GM08714 (cell line): ENCODE results near the gene RAD21L1.
"Not testable (repeated sequence)": the region's sequence is repeated elsewhere in the genome, so short reads cannot be mapped to it uniquely, and the experiment has no call there.

Source experiments
- H3K4me3 ChIP-seq: fragments of 200-500 bp; sonication (Bioruptor generic); 2 replicates; pipeline ENCODE4 v1.5.1; 2014; ENCODE audit warnings: mild to moderate bottlenecking, low read length, inconsistent platforms
- ZNF274 ChIP-seq: IDR thresholded peaks from 2 replicates; pipeline ENCODE4 v1.6.1; 2012; ENCODE audit warnings: mild to moderate bottlenecking, low read depth, low read length

Gene RAD21L1

GRCh38 chr20:1232286-1233111, 6.7 kb downstream of the RAD21L1 start:
- no peak for TF ChIP-seq ZNF274
- H3K4me3 ChIP-seq, result no peak overlapping the region

- H3K4me3 ChIP-seq, result no peak overlapping the region
- no peak for TF ChIP-seq ZNF274
Observed at GRCh38 chr20:1240549-1240948, 14.7 kb downstream of the RAD21L1 start.

- TF ChIP-seq ZNF274, result no peak
- no peak overlapping the region for H3K4me3 ChIP-seq
Observed at GRCh38 chr20:1241456-1241855, 15.6 kb downstream of the RAD21L1 start.

GRCh38 chr20:1242099-1242498, 16.3 kb downstream of the RAD21L1 start:
- no peak overlapping the region for H3K4me3 ChIP-seq
- TF ChIP-seq ZNF274, result no peak

- no peak overlapping the region for H3K4me3 ChIP-seq
- TF ChIP-seq ZNF274, result no peak
Observed at GRCh38 chr20:1242530-1242929, 16.7 kb downstream of the RAD21L1 start.

- no peak overlapping the region for H3K4me3 ChIP-seq
- no peak for TF ChIP-seq ZNF274
Observed at GRCh38 chr20:1245578-1245977, 19.7 kb downstream of the RAD21L1 start.

- H3K4me3 ChIP-seq, result no peak overlapping the region
- no peak for TF ChIP-seq ZNF274
Observed at GRCh38 chr20:1247689-1248088, 21.8 kb downstream of the RAD21L1 start.

GRCh38 chr20:1250282-1250681, 24.4 kb downstream of the RAD21L1 start:
- H3K4me3 ChIP-seq, result not testable (repeated sequence)

- no peak overlapping the region for H3K4me3 ChIP-seq
- no peak for TF ChIP-seq ZNF274
Observed at GRCh38 chr20:1252416-1252815, 26.6 kb downstream of the RAD21L1 start.

- no peak for TF ChIP-seq ZNF274
- H3K4me3 ChIP-seq, result no peak overlapping the region
Observed at GRCh38 chr20:1254254-1254653, 28.4 kb downstream of the RAD21L1 start.

GRCh38 chr20:1255675-1256074, 29.8 kb downstream of the RAD21L1 start:
- H3K4me3 ChIP-seq, result no peak overlapping the region
- no peak for TF ChIP-seq ZNF274

GRCh38 chr20:1263853-1264252, 38.0 kb downstream of the RAD21L1 start:
- no peak for TF ChIP-seq ZNF274
- no peak overlapping the region for H3K4me3 ChIP-seq

- TF ChIP-seq ZNF274, result no peak
Observed at GRCh38 chr20:1264727-1265126, 38.9 kb downstream of the RAD21L1 start.

GRCh38 chr20:1265226-1265915, 39.5 kb downstream of the RAD21L1 start:
- TF ChIP-seq ZNF274, result no peak
- H3K4me3 ChIP-seq, result peak overlapping the region; percentile 36; the same call in 1 of the 2 replicates

More at GRCh38 chr20:1264727-1265126, 38.9 kb downstream of the RAD21L1 start:
- H3K4me3 ChIP-seq, result no peak overlapping the region

GRCh38 chr20:1265916-1266166, 40.0 kb downstream of the RAD21L1 start:
- H3K4me3 ChIP-seq, result peak overlapping the region; percentile 36
- no peak for TF ChIP-seq ZNF274
